A549 treated with AZD2906 at 1 μM for 4 hours (cell line): ENCODE results near the gene B4GALT5. TPM values are rescaled to one million over a fixed set of nuclear protein-coding genes. Genes with fewer than 3 reads are reported as not detected.

ENCODE experiments used
- total RNA-seq: library from RNA; stranded (reverse); fragments of 200-300 nt; extraction: Qiagen RNA extraction; gene quantifications from 5 replicates; pipeline ENCODE4 v1.2.3, GENCODE V29; 2022

B4GALT5 gene, protein sequence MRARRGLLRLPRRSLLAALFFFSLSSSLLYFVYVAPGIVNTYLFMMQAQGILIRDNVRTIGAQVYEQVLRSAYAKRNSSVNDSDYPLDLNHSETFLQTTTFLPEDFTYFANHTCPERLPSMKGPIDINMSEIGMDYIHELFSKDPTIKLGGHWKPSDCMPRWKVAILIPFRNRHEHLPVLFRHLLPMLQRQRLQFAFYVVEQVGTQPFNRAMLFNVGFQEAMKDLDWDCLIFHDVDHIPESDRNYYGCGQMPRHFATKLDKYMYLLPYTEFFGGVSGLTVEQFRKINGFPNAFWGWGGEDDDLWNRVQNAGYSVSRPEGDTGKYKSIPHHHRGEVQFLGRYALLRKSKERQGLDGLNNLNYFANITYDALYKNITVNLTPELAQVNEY
- 47.9 to 62.5 TPM (median 59.7 TPM) in 5 replicates for total RNA-seq

DNA sequence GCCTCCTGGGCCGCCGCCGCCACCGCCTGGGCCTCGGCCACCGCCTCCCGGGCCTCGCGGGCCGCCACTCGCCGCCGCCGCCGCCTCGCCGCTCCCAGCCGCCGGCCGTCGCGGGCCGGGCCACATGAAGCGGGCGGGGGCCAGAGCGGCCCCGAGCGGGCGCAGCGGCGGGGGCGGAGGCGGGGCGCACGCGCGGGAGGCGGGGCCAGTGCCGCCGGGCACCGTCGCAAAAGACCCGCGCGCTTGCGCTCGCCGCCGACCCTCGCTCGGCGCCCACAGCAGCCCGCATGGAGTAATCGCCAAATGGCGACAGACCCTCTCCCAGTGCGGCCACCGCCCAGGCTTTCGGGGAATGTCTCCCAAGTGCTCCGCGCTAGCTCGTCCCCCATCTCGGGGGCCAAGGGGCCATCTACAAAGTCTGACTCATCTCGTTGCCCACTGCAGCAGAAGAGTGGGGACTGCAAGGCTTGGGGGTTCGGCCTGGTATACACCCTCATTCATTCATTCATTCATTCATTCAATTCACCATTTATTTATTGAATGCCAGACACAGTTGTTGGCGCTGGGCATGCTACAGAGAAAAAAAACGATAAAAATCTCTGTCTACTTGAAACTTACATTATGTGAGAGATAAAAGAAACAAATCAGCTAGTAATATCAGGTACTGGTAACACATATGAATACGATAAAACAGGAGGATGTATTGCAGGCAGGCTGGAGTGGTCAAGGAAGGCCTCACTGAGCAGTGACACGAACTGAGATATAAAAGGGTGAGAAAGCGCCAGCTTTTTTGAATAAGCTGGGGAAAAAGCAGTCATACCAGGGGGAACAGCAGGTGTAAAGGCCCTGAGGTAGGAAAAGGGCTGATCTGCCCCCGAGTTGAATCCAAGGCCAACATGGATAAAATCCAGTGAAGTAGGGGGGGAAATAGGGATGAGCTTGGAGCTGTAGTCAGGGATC is at the start of gene B4GALT5:
B4GALT5 (minus strand) TSS at position 126 of the 960 bp plus-strand sequence. CDS start 188 bp downstream, outside the sequence.

Other genes starting within 250 kb of the B4GALT5 start
- 2.8 to 7.6 TPM (median 3.5 TPM) in 5 replicates for gene KCNB1, start 231.2 kb downstream of the B4GALT5 start, total RNA-seq
- 0.01 to 0.03 TPM (median 0.02 TPM) in 4 of 5 replicates, not detected in the other for gene PTGIS, start 145.7 kb downstream of the B4GALT5 start, total RNA-seq
- gene SLC9A8, start 99.0 kb upstream of the B4GALT5 start, total RNA-seq: 7.4 to 9.0 TPM (median 8.6 TPM) in 5 replicates
- gene SPATA2, start 201.7 kb upstream of the B4GALT5 start, total RNA-seq: 6.9 to 8.6 TPM (median 8.2 TPM) in 5 replicates
- gene RNF114, start 222.5 kb upstream of the B4GALT5 start, total RNA-seq: 53.7 to 61.6 TPM (median 58.4 TPM) in 5 replicates